ENCODE results near the gene MRPS34. TPM values are rescaled to one million over a fixed set of nuclear protein-coding genes. Genes with fewer than 3 reads are reported as not detected.

The MRPS34 gene
- total and polyA plus RNA-seq, 4 donors: 42.4 to 100 (median 58.7) TPM

- Histone ChIP-seq H3K27ac (ENCODE audit: low read depth in 1 of 2, low read length in 2 of 2) (no peak overlapping the region), H3K9me3 (ENCODE audit: control insufficient read depth in 4 of 4, low read length in 3 of 4) (no peaks in the 10 kb centered on the region), H3K9ac (ENCODE audit: low read depth in 1 of 2, low read length in 2 of 2) (no peak overlapping the region), H3K36me3 (ENCODE audit: control insufficient read depth in 4 of 4, insufficient read depth in 3 of 4, low read depth in 1 of 4, low read length in 3 of 4) (peaks cover 0 to 34% (median 5%) of the 10 kb centered on the region in 4 donors), H3K4me1 (ENCODE audit: control insufficient read depth in 4 of 4, insufficient read depth in 4 of 4, low read length in 3 of 4) (peaks cover 20 to 66% (median 48%) of the 10 kb centered on the region in 4 donors), H3K27me3 (ENCODE audit: control insufficient read depth in 4 of 4, insufficient read depth in 4 of 4, low read length in 3 of 4) (no peaks in the 10 kb centered on the region), H3K4me3 (ENCODE audit: low read depth in 1 of 3, low read length in 3 of 3) (no peak overlapping the region)
- 84% methylated on average over 53 of the region's 53 CpGs for WGBS
- DNase-seq (ENCODE audit: low spot score): no peak
- no peak for TF ChIP-seq TAF1 (conservative IDR thresholded peaks at IDR 0.05)
- TF ChIP-seq EGR1 (IDR thresholded peaks at IDR 0.05; ENCODE audit: low read depth in 2 of 2): no peak
- TF ChIP-seq GABPA (IDR thresholded peaks at IDR 0.05 in 1 of 2, conservative IDR thresholded peaks at IDR 0.05 in 1 of 2): no peak
- TF ChIP-seq REST (IDR thresholded peaks at IDR 0.05): no peak
- TF ChIP-seq JUND (IDR thresholded peaks at IDR 0.05): no peak
- no peak for TF ChIP-seq CTCF (IDR thresholded peaks at IDR 0.05; ENCODE audit: low read depth, low read length, missing input control)
- TF ChIP-seq SP1 (IDR thresholded peaks at IDR 0.05): no peak
- no peak for TF ChIP-seq RXRA (IDR thresholded peaks at IDR 0.05)
- TF ChIP-seq RAD21 (IDR thresholded peaks at IDR 0.05): no peak
- TF ChIP-seq ZBTB33 (IDR thresholded peaks at IDR 0.05): no peak
- TF ChIP-seq FOXA2 (IDR thresholded peaks at IDR 0.05): no peak
- TF ChIP-seq HNF4A (conservative IDR thresholded peaks at IDR 0.05): no peak
- no peak for TF ChIP-seq ATF3 (IDR thresholded peaks at IDR 0.05)
- TF ChIP-seq YY1 (IDR thresholded peaks at IDR 0.05): no peak
These were observed 18.5 kb upstream of the MRPS34 start for GRCh38 chr16:1791256-1791942.

Measured in liver (tissue), 9 donors.